Measurements from ENCODE around the gene CLMN.

The CLMN gene

GRCh38 chr14:95250936-95251335, 68.8 kb downstream of the CLMN start:
- Histone ChIP-seq H3K9ac (ENCODE audit: low read length) (no peak overlapping the region), H3K4me2 (ENCODE audit: low read length) (no peak overlapping the region), H3K4me1 (ENCODE audit: insufficient read depth, low read length, severe bottlenecking) (no peaks in the 10 kb centered on the region), H3K9me3 (ENCODE audit: low read length) (no peaks in the 10 kb centered on the region), H3K27ac (ENCODE audit: low read depth, low read length, poor library complexity, severe bottlenecking) (no peak overlapping the region), H3K4me3 (ENCODE audit: low read depth, low read length, poor library complexity, severe bottlenecking) (no peak overlapping the region), H3K27me3 (ENCODE audit: insufficient read depth, low read length) (no peaks in the 10 kb centered on the region), H3F3A (ENCODE audit: insufficient read depth, low read length) (no peaks in the 10 kb centered on the region), H2AFZ (ENCODE audit: low read length) (no peak overlapping the region), H3K79me2 (ENCODE audit: insufficient read depth, low read length) (no peaks in the 10 kb centered on the region), H3K36me3 (ENCODE audit: insufficient read depth, low read length) (no peaks in the 10 kb centered on the region), H4K20me1 (ENCODE audit: insufficient read depth, low read length) (no peaks in the 10 kb centered on the region), H3K9me2 (ENCODE audit: low read depth, low read length) (no peaks in the 10 kb centered on the region)
- TF ChIP-seq CTCF (IDR thresholded peaks at IDR 0.05; ENCODE audit: low read length) (no peak), EZH2 (IDR thresholded peaks at IDR 0.05; ENCODE audit: borderline replicate concordance, low read length) (no peak)

DNA sequence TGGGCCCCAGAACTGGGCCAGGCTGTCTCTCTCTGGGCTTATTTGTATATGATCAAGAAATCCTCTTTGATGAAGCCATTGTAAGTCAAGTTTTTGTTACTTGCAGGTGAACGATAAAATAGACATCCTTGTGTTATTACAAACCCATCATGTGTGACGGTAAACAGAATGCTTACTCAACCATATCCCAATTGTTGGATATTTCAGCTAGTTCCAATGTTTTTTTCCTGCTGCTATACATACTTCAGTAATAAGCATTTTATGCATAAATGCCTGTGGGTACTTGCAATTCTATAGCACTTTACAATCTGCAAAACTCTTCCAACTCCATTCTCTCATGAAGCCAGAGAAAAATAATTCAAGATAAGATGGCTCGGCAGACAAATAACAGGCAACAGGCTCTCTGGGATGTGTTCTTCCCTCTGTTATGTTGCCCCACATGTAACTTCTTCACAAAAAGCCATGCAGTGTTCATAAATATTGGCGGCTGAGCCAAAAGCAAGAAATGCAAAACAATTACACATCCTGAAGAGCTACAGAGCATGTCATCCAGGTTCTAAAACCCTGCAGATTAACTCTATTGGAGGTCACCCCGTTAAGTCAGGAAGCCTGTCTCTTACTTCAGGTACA, 69.5 kb downstream of the CLMN start:
- Histone ChIP-seq H3K9me2 (ENCODE audit: low read depth, low read length) (no peaks in the 10 kb centered on the region), H3K4me1 (ENCODE audit: insufficient read depth, low read length, severe bottlenecking) (no peaks in the 10 kb centered on the region), H3K9me3 (ENCODE audit: low read length) (no peaks in the 10 kb centered on the region), H3K36me3 (ENCODE audit: insufficient read depth, low read length) (no peaks in the 10 kb centered on the region), H2AFZ (ENCODE audit: low read length) (no peak overlapping the region), H4K20me1 (ENCODE audit: insufficient read depth, low read length) (no peaks in the 10 kb centered on the region), H3F3A (ENCODE audit: insufficient read depth, low read length) (no peaks in the 10 kb centered on the region), H3K79me2 (ENCODE audit: insufficient read depth, low read length) (no peaks in the 10 kb centered on the region), H3K27ac (ENCODE audit: low read depth, low read length, poor library complexity, severe bottlenecking) (no peak overlapping the region), H3K4me2 (ENCODE audit: low read length) (no peak overlapping the region), H3K4me3 (ENCODE audit: low read depth, low read length, poor library complexity, severe bottlenecking) (no peak overlapping the region), H3K9ac (ENCODE audit: low read length) (no peak overlapping the region), H3K27me3 (ENCODE audit: insufficient read depth, low read length) (no peaks in the 10 kb centered on the region)
- no peak for TF ChIP-seq EZH2 (IDR thresholded peaks at IDR 0.05; ENCODE audit: borderline replicate concordance, low read length)
- no peak for TF ChIP-seq CTCF (IDR thresholded peaks at IDR 0.05; ENCODE audit: low read length)

DNA sequence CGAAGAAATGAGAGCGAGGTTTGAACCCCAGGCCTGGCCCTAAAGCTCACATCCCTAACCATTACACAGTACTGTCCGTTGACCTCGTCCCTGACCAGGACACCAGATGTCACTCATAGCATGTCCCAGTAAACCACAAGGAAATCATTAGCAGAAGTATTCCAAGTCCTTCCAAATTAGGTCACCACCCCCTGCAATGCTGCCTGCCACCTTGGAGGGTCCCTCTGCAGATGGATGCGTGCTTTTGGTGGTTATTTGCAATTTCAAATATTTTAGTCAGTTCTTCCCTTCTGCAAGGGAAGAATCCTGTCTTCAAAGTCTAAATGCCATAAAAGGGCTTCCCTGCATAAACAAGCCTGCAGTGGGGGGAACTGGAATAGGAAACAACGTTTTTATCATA, 71.3 kb downstream of the CLMN start:
- H3K9ac ChIP-seq (ENCODE audit: low read length), result no peak overlapping the region

More for the DNA sequence above, 71.3 kb downstream of the CLMN start:
- Histone ChIP-seq H3K27me3 (ENCODE audit: insufficient read depth, low read length) (no peaks in the 10 kb centered on the region), H3K27ac (ENCODE audit: low read depth, low read length, poor library complexity, severe bottlenecking) (no peak overlapping the region), H3F3A (ENCODE audit: insufficient read depth, low read length) (no peaks in the 10 kb centered on the region), H2AFZ (ENCODE audit: low read length) (no peak overlapping the region), H3K36me3 (ENCODE audit: insufficient read depth, low read length) (no peaks in the 10 kb centered on the region), H3K9me2 (ENCODE audit: low read depth, low read length) (no peaks in the 10 kb centered on the region), H3K79me2 (ENCODE audit: insufficient read depth, low read length) (no peaks in the 10 kb centered on the region), H3K4me1 (ENCODE audit: insufficient read depth, low read length, severe bottlenecking) (no peaks in the 10 kb centered on the region), H3K4me2 (ENCODE audit: low read length) (no peak overlapping the region), H3K9me3 (ENCODE audit: low read length) (no peaks in the 10 kb centered on the region), H3K4me3 (ENCODE audit: low read depth, low read length, poor library complexity, severe bottlenecking) (no peak overlapping the region), H4K20me1 (ENCODE audit: insufficient read depth, low read length) (no peaks in the 10 kb centered on the region)
- TF ChIP-seq CTCF (IDR thresholded peaks at IDR 0.05; ENCODE audit: low read length) (no peak), EZH2 (IDR thresholded peaks at IDR 0.05; ENCODE audit: borderline replicate concordance, low read length) (no peak)
